HK-2 (cell line): ENCODE measurements around the gene OR5B21.

Experiments
- DNase-seq: peaks from one replicate; pipeline ENCODE4 v3.0.0-alpha.2; 2018; ENCODE audit not compliant: unreplicated experiment

OR5B21 gene

GRCh38 chr11:58493676-58494075 is 14.2 kb downstream of the OR5B21 start:
- DNase-seq: no peak

GRCh38 chr11:58490827-58491226 is 17.1 kb downstream of the OR5B21 start:
- no peak for DNase-seq

- DNase-seq: no peak
Measured at GRCh38 chr11:58487170-58487569, 20.7 kb downstream of the OR5B21 start.

DNA sequence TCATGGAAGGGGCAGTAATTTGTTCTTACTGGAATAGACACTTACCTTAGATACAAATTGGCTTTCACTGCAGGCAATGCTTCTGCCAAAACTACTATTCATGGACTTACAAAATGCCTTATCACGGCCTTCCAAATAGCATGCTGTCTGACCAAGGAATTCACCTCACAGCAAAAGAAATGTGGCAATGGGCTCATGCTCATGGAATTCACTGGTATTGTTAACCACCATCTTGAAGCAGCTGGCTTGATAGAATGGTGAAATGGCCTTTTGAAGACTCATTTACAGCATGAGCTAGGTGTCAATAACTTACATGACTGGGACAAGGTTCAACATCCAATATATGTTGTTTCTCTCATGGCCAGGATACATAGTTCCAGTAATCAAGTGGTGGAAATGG is 21.9 kb downstream of the OR5B21 start:
- no peak for DNase-seq

GRCh38 chr11:58471892-58472291 is 36.0 kb downstream of the OR5B21 start:
- DNase-seq: no peak

DNA sequence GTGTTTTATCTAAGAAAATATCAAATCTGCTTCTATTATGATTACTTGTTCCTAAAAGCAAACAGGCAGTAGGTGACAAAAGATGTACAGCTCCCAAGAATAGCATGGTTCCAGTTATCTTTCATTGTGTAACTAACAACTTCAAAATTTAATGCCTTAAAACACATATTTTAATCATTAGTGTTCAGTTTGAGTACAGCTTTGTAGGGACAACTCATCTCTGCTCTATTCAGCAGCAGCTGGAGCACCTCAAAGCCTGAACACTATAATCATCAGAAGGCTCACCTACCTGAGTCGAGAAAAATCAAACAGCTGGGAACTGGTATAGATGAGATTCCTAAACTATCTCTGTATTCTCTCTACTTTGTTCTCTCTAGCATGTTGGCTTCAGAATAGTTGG is 41.6 kb downstream of the OR5B21 start:
- no peak for DNase-seq

GRCh38 chr11:58465690-58466089 is 42.2 kb downstream of the OR5B21 start:
- DNase-seq: no peak
